T-cell (primary cell): Measurements from ENCODE around the gene ZFHX3. TPM values are rescaled to one million over a fixed set of nuclear protein-coding genes. Genes with fewer than 3 reads are reported as not detected.
A peak's percentile ranks its signal among the peaks of the same experiment; 100 is the strongest.

Experiments used
- ATAC-seq, 4 experiments: fragments of 200-7000 bp in 3 of 4; fragments of 150-1000 bp in 1 of 4; cut with Tn5 transposase; replicated peaks in 1 of 4; 1 replicate in 3 of 4; 2 replicates in 1 of 4; pipeline ENCODE4 v1.10.0; 2021; ENCODE audit warnings: moderate library complexity in 3 of 4, mild to moderate bottlenecking in 2 of 4, moderate number of reproducible peaks in 1 of 4
- CTCF ChIA-PET, 2 donors: fragments of 300-600 bp; sonication (Branson Sonifier 250); formaldehyde crosslinking; loops; one replicate each; lab custom pipeline; 2022; ENCODE audit warnings: antibody characterized with exemption in 2 of 2; lab: Charles Lee
- POLR2A ChIA-PET, 2 donors: fragments of 300-600 bp; sonication (Branson Sonifier 250); formaldehyde crosslinking; loops; one replicate each; lab custom pipeline; 2022; ENCODE audit warnings: antibody characterized with exemption in 2 of 2; lab: Charles Lee
- DNase-seq, 35 experiments: peaks; one replicate each; pipeline versions ENCODE4 v3.0.0 to v3.0.0-alpha.2; 2013 to 2023
- H3K27ac ChIP-seq: one replicate; pipeline ENCODE4 v1.5.1; 2013; ENCODE audit warnings: low read length
- H3K27me3 ChIP-seq, 2 experiments: replicated peaks in 1 of 2; 1 replicate in 1 of 2; 2 replicates in 1 of 2; pipeline versions ENCODE4 v1.6.1 to v1.7.0; 2013; ENCODE audit warnings: low read length in 1 of 2, mixed read lengths in 1 of 2; ENCODE audit not compliant: control insufficient read depth in 2 of 2, insufficient read depth in 2 of 2; ENCODE audit errors: extremely low read depth in 1 of 2
- H3K36me3 ChIP-seq, 2 donors: 1 replicate in 1 of 2; 2 replicates in 1 of 2; pipeline versions ENCODE4 v1.6.1 to v1.7.0; 2013; ENCODE audit warnings: low read length in 1 of 2; ENCODE audit not compliant: control insufficient read depth in 2 of 2, insufficient read depth in 1 of 2; ENCODE audit errors: extremely low read depth in 1 of 2
- H3K4me1 ChIP-seq, 2 experiments: 1 replicate in 1 of 2; 2 replicates in 1 of 2; pipeline versions ENCODE4 v1.6.1 to v1.7.0; 2013; ENCODE audit warnings: low read length in 2 of 2, mixed read lengths in 1 of 2; ENCODE audit not compliant: insufficient read depth in 2 of 2, control insufficient read depth in 1 of 2; ENCODE audit errors: extremely low read depth in 1 of 2
- H3K4me3 ChIP-seq, 2 donors: 1 replicate in 1 of 2; 2 replicates in 1 of 2; pipeline versions ENCODE4 v1.5.1 to v1.7.0; 2013; ENCODE audit warnings: mild to moderate bottlenecking in 2 of 2, low read length in 1 of 2, moderate library complexity in 1 of 2; ENCODE audit not compliant: control insufficient read depth in 1 of 2; ENCODE audit errors: extremely low read depth in 1 of 2
- H3K9me3 ChIP-seq: 2 replicates; pipeline ENCODE4 v1.7.0; 2013
- H3K27ac Mint-ChIP-seq, 2 donors: one replicate each; pipeline ENCODE4 v1.8.0; 2020 to 2021; ENCODE audit warnings: mild to moderate bottlenecking in 2 of 2, mixed read lengths in 2 of 2
- H3K27me3 Mint-ChIP-seq, 2 donors: one replicate each; pipeline ENCODE4 v1.8.0; 2021 to 2022; ENCODE audit warnings: mixed read lengths in 2 of 2
- H3K36me3 Mint-ChIP-seq: one replicate; pipeline ENCODE4 v1.8.0; 2021; ENCODE audit warnings: mixed read lengths
- H3K4me1 Mint-ChIP-seq, 3 donors: one replicate each; pipeline ENCODE4 v1.8.0; 2020 to 2022; ENCODE audit warnings: mixed read lengths in 3 of 3, mild to moderate bottlenecking in 1 of 3
- H3K4me3 Mint-ChIP-seq, 3 donors: one replicate each; pipeline ENCODE4 v1.8.0; 2020 to 2022; ENCODE audit warnings: mild to moderate bottlenecking in 3 of 3, mixed read lengths in 3 of 3, moderate library complexity in 3 of 3
- H3K9me3 Mint-ChIP-seq, 3 donors: one replicate each; pipeline ENCODE4 v1.8.0; 2020 to 2022; ENCODE audit warnings: mixed read lengths in 3 of 3
- WGBS: methylation state at CpG from one replicate; pipeline ENCODE4 v1.1.5; 2013; ENCODE audit warnings: missing lambda C conversion rate; ENCODE audit not compliant: insufficient coverage; 5-methylcytosine and 5-hydroxymethylcytosine counted together
- total RNA-seq, 35 experiments: library from RNA in 6 of 35; stranded (reverse) in 6 of 35; fragments of 120-200 nt in 1 of 35; gene quantifications; one replicate each; pipeline versions ENCODE4 v1.2.1 to v1.2.4 and lab custom pipeline; 2013 to 2026

Gene ZFHX3
- total RNA-seq, 5 donors from 2014 or later (not counting 1 experiment from before 2014, with no cell fraction given), result 0.35 to 2.1 (median 1.0) TPM

GRCh38 chr16:73049511-73049910 is 1.6 kb upstream of the ZFHX3 start:
- H3K9me3 ChIP-seq, result no peaks in the 10 kb centered on the region
- Mint-ChIP-seq H3K9me3 (no peaks in the 10 kb centered on the region), H3K4me1 (peaks cover 5 to 9% (median 5%) of the 10 kb centered on the region in 3 donors), H3K4me3 (peak overlapping the region in 1 of 3 donors; percentile 41), H3K36me3 (no peaks in the 10 kb centered on the region), H3K27me3 (peaks cover 28 to 29% of the 10 kb centered on the region in 2 donors), H3K27ac (no peak overlapping the region)
- H3K4me1 ChIP-seq, result peaks cover 0 to 5% of the 10 kb centered on the region in 2 experiments
- ATAC-seq (no peak), DNase-seq (no peak)
- H3K4me3 ChIP-seq, result no peak overlapping the region
- WGBS, result 100% methylated on average over 4 of the region's 4 CpGs
- H3K27me3 ChIP-seq, result peaks cover 3 to 25% of the 10 kb centered on the region in 2 experiments
- POLR2A ChIA-PET, result no interaction called here
- CTCF ChIA-PET, result no interaction called here
- no peak overlapping the region for H3K27ac ChIP-seq
- no peaks in the 10 kb centered on the region for H3K36me3 ChIP-seq

- Histone ChIP-seq H3K27me3 (peaks cover 3 to 25% of the 10 kb centered on the region in 2 experiments), H3K4me1 (peaks cover 0 to 5% of the 10 kb centered on the region in 2 experiments), H3K9me3 (no peaks in the 10 kb centered on the region), H3K4me3 (no peak overlapping the region), H3K27ac (no peak overlapping the region), H3K36me3 (no peaks in the 10 kb centered on the region)
- DNase-seq (no peak), ATAC-seq (no peak)
- ChIA-PET CTCF (no interaction called here), POLR2A (no interaction called here)
- Mint-ChIP-seq H3K4me1 (peaks cover 5 to 7% (median 5%) of the 10 kb centered on the region in 3 donors), H3K4me3 (peak overlapping the region in 2 of 3 donors; percentile 41 to 45), H3K36me3 (no peaks in the 10 kb centered on the region), H3K27me3 (peaks cover 26 to 28% of the 10 kb centered on the region in 2 donors), H3K27ac (no peak overlapping the region), H3K9me3 (no peaks in the 10 kb centered on the region)
- WGBS, result 77% methylated on average over 5 of the region's 8 CpGs
Measured at GRCh38 chr16:73049091-73049490, 1.2 kb upstream of the ZFHX3 start.

GRCh38 chr16:73048292-73049080 is 558 bp upstream of the ZFHX3 start:
- H3K27me3 Mint-ChIP-seq, result peaks cover 25 to 29% of the 10 kb centered on the region in 2 donors
- no peaks in the 10 kb centered on the region for H3K9me3 Mint-ChIP-seq
- ChIA-PET POLR2A (no interaction called here), CTCF (no interaction called here)
- Histone ChIP-seq H3K4me3 (peak overlapping the region in 1 of 2 donors; percentile 51), H3K36me3 (no peaks in the 10 kb centered on the region), H3K9me3 (no peaks in the 10 kb centered on the region), H3K27ac (no peak overlapping the region), H3K27me3 (peaks cover 3 to 25% of the 10 kb centered on the region in 2 experiments), H3K4me1 (peaks cover 0 to 5% of the 10 kb centered on the region in 2 experiments)
- 9% methylated on average over 54 of the region's 57 CpGs for WGBS
- peaks cover 5 to 7% (median 5%) of the 10 kb centered on the region in 3 donors for H3K4me1 Mint-ChIP-seq
- peak overlapping the region in 2 of 3 donors; percentile 24 to 41 for H3K4me3 Mint-ChIP-seq
- no peaks in the 10 kb centered on the region for H3K36me3 Mint-ChIP-seq
- DNase-seq (no peak), ATAC-seq (peak in 1 of 4 experiments; percentile 3)
- H3K27ac Mint-ChIP-seq, result no peak overlapping the region

- no CpG with 5 or more reads among the region's 6 CpGs for whole genome bisulfite sequencing
Measured at GRCh38 chr16:73047221-73047535, 750 bp downstream of the ZFHX3 start.

GRCh38 chr16:73046849-73047214 is 1.1 kb downstream of the ZFHX3 start:
- Mint-ChIP-seq H3K36me3 (no peaks in the 10 kb centered on the region), H3K4me1 (peaks cover 5 to 7% (median 5%) of the 10 kb centered on the region in 3 donors), H3K27ac (no peak overlapping the region), H3K9me3 (no peaks in the 10 kb centered on the region), H3K4me3 (peak overlapping the region in 2 of 3 donors; percentile 44 to 71), H3K27me3 (peaks cover 23 to 36% of the 10 kb centered on the region in 2 donors)
- CTCF ChIA-PET, result interaction anchor here in 1 of 2 donors (0.6 kb wide), 1 partner anchor 1118 kb away, joined by 4 read pairs; no protein-coding TSS in a partner anchor
- H3K27me3 ChIP-seq, result peaks cover 3 to 29% of the 10 kb centered on the region in 2 experiments
- WGBS, result 93% methylated on average over 3 of the region's 4 CpGs
- DNase-seq, result no peak
- no peaks in the 10 kb centered on the region for H3K36me3 ChIP-seq
- POLR2A ChIA-PET, result no interaction called here
- no peak overlapping the region for H3K27ac ChIP-seq
- H3K4me3 ChIP-seq, result no peak overlapping the region
- H3K4me1 ChIP-seq, result peaks cover 0 to 5% of the 10 kb centered on the region in 2 experiments
- no peak for ATAC-seq
- no peaks in the 10 kb centered on the region for H3K9me3 ChIP-seq

More at GRCh38 chr16:73047221-73047535, 750 bp downstream of the ZFHX3 start:
- Histone ChIP-seq H3K27ac (no peak overlapping the region), H3K27me3 (peaks cover 3 to 29% of the 10 kb centered on the region in 2 experiments), H3K36me3 (no peaks in the 10 kb centered on the region), H3K9me3 (no peaks in the 10 kb centered on the region), H3K4me1 (peaks cover 0 to 5% of the 10 kb centered on the region in 2 experiments), H3K4me3 (peak overlapping the region in 1 of 2 donors; percentile 51)
- Mint-ChIP-seq H3K27ac (no peak overlapping the region), H3K9me3 (no peaks in the 10 kb centered on the region), H3K36me3 (no peaks in the 10 kb centered on the region), H3K27me3 (peaks cover 23 to 36% of the 10 kb centered on the region in 2 donors), H3K4me1 (peaks cover 5 to 7% (median 5%) of the 10 kb centered on the region in 3 donors), H3K4me3 (peak overlapping the region; percentile 18 to 71 (median 44))
- ChIA-PET CTCF (no interaction called here), POLR2A (interaction anchor here in 1 of 2 donors (0.6 kb wide), 2 partner anchors 20 to 69 kb away, joined by 3 read pairs; no protein-coding TSS in a partner anchor)
- ATAC-seq, result no peak
- DNase-seq, result no peak

GRCh38 chr16:73046202-73046848 is 1.6 kb downstream of the ZFHX3 start:
- peaks cover 23 to 36% of the 10 kb centered on the region in 2 donors for H3K27me3 Mint-ChIP-seq
- no peak for ATAC-seq

More at GRCh38 chr16:73046202-73046848, 1.6 kb downstream of the ZFHX3 start:
- Mint-ChIP-seq H3K36me3 (no peaks in the 10 kb centered on the region), H3K27ac (no peak overlapping the region), H3K4me3 (no peak overlapping the region), H3K9me3 (no peaks in the 10 kb centered on the region), H3K4me1 (peaks cover 5 to 7% (median 5%) of the 10 kb centered on the region in 3 donors)
- DNase-seq, result no peak
- peaks cover 0 to 5% of the 10 kb centered on the region in 2 experiments for H3K4me1 ChIP-seq
- ChIA-PET CTCF (interaction anchor here in 1 of 2 donors (0.6 kb wide), 1 partner anchor 1118 kb away, joined by 4 read pairs; no protein-coding TSS in a partner anchor), POLR2A (no interaction called here)
- peaks cover 3 to 29% of the 10 kb centered on the region in 2 experiments for H3K27me3 ChIP-seq
- no peaks in the 10 kb centered on the region for H3K9me3 ChIP-seq
- H3K27ac ChIP-seq, result no peak overlapping the region
- 73% methylated on average over 2 of the region's 8 CpGs for WGBS
- no peaks in the 10 kb centered on the region for H3K36me3 ChIP-seq
- H3K4me3 ChIP-seq, result no peak overlapping the region
